GF-D8 (cell line): ENCODE data around the gene ZP4.
"Not testable (repeated sequence)": the region's sequence is repeated elsewhere in the genome, so short reads cannot be mapped to it uniquely, and the experiment has no call there.

Experiments used
- DNase-seq: peaks from one replicate; lab custom pipeline; 2025; lab: John Stamatoyannopoulos, UW

Gene ZP4

DNA sequence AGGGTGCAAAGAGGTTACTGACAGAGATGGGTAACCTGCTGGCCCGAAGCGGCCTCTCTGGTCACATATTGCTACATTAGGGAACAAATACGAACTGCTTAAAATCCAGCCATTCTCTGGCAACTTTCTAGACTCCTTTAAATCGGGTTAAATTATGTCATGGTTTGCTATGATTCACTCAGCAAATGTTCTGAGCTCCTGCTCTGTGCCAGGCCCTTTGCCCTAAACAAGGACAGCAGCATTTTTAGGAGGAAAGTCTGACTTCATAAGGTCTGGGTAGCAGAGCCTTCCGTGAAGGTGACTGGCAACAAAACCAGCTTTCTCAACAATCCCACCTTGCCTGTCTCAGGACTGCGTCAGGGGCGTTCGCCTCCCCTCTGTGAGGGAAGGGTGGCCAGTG, 15.4 kb downstream of the ZP4 start:
- no peak for DNase-seq

GRCh38 chr1:237873487-237874211, 17.1 kb downstream of the ZP4 start:
- DNase-seq = no peak

DNA sequence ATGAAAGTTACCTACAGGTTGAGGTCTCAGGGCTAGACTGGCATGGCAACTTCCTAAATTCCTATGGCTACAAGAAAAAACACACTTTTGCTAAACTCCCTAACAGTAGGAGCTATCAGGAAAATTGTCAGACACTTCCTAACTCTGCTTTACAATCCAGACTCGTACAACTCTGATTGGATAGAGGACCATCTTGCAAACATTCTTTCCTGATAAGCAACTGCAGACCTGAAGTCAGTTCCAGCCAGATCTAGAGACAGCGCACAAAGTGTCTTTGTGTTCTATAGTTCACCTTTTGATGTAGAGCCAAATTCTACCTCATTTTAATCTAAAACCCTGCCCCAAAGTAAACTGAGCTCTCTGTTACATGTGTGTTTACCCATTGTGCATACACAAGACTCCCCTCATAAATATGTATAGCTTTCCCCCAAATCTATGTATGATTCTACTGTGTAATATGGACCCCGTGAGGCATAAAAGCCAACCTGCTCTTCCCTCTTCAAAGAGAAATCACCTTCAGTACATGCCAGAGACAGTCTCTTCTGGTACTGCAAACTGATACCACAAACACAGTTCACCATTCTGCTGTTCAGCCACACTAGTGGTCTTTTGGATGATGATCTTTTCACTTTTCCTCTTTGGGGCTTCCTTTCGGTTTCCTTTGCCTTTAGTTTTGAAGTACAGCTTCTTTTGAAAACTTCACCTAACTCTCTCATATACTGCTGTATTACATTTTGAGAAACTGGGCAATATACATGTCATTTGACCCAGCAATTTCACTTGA, 21.7 kb downstream of the ZP4 start:
- no peak for DNase-seq

DNA sequence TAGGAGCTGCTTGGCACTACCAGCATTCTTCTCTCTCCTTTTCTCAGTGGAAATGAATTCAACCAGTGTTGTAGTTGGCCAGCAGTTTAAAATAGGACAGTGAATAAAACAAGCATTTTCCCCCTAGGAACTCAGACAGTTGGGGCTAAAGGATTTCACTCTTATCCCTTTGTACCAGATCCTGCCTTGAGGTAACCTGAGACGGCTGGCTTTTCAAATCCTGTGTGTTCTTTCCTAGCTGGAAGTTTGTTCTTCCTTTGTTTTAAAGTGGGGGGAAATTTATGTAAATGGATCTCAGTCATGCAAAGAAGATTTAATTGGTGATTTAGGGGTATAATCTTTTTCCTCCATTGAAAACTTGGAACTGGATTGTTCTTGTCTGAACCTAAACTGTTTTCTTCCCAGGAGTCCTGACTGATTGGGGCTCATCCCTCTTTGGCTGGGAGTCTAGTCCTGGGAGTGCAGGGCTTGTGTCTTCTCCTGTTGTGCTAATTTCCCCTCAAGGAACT, 23.3 kb downstream of the ZP4 start:
- no peak for DNase-seq

DNA sequence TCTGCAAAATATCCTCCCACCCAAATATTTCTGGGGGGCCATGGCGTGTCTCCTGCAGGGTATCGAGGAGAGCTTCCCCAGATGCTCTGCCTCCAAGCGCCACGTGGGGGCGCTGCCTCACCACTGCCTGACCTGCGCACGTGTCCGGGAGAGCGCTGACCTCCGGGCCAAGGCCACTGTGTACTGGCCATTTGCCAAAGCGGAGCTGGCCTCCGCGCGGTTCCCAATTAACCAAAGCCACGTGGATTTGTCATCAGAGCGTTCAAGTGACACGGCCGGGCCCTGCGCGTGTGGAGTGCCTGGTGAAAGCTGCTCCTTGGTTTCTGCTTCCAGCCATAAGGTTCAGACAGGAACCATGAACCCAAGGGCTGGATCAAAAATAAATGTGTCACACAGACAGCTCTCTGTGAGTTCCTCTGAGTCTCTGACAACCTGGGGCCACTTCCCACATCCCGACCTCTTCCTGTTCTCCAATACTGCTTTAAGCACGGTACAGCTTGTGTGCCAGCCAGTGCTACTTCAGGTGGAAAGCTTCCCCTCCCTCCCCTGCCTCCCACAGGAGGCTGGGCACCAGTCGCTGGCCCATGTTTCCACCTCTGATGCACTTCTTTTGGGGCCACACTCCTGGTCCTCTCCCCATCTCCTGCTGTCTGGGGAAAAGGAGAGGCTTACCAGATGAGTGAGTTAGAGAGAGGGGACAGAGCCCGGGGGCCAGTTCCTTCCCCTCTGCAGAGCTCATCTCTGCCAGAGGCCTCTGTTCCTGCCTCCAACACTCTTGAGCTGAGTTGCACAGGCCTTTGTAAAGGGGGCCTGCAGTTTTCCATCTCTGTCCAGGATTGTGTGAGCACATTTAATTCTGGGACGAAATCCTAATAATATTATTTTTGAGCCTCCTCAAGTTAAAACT, 26.1 kb downstream of the ZP4 start:
- DNase-seq = no peak

- DNase-seq = no peak
Observed at GRCh38 chr1:237863234-237863633, 27.5 kb downstream of the ZP4 start.

- no peak for DNase-seq
Observed at GRCh38 chr1:237861944-237862343, 28.8 kb downstream of the ZP4 start.

- no peak for DNase-seq
Observed at GRCh38 chr1:237858992-237859391, 31.7 kb downstream of the ZP4 start.

DNA sequence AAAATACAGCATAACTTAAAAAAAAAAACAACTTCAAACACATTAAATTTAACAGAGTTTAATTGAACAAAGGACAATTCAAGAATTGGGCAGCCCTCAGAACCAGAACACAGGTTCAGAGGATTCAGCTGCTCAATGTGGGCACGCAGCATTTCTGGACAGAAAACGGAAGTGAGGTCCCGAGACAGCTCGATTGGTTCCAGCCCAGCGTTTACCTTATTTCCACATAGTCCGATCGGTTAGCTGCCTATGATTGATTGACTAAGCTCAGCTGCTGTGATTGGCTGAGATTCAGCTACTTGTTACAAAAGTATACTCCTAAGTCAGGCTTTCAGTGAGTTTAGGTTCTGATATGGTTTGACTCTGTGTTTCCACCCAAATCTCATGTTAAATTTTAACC, 33.3 kb downstream of the ZP4 start:
- DNase-seq = no peak

GRCh38 chr1:237852342-237852741, 38.4 kb downstream of the ZP4 start:
- DNase-seq = no peak

GRCh38 chr1:237851210-237851845, 39.4 kb downstream of the ZP4 start:
- DNase-seq = no peak

DNA sequence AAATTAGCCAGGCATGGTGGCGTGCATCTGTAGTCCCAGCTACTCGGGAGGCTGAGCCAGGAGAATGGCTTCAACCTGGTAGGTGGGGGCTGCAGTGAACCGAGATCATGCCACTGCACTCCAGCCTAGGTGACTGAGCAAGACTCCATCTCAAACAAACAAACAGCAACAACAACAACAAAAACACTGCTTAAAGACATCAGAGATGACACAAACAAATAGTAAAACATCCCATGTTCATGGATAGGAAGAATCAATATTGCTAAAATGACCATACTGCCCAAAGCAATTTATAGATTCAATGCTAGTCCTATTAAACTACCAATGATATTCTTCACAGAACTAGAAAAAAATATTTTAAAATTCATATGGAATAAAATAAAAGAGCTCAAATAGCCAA, 47.2 kb downstream of the ZP4 start:
- not testable (repeated sequence) for DNase-seq

DNA sequence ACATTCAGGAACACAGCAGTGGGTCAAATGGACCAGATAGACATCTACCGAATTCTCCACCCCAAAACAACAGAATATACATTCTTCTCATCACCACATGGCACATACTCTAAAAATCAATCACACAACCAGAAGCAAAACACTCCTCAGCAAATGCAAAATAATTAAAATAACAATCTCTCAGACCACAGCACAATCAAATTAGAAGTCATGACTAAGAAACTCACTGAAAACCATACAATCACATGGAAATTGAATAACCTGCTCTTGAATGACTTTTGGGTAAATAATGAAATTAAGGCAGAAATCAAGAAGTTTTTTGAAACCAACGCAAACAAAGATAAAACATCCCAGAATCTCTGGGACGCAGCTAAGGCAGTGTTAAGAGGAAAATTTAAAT, 49.2 kb downstream of the ZP4 start:
- DNase-seq = no peak

- no peak for DNase-seq
Observed at GRCh38 chr1:237838904-237839534, 51.7 kb downstream of the ZP4 start.

DNA sequence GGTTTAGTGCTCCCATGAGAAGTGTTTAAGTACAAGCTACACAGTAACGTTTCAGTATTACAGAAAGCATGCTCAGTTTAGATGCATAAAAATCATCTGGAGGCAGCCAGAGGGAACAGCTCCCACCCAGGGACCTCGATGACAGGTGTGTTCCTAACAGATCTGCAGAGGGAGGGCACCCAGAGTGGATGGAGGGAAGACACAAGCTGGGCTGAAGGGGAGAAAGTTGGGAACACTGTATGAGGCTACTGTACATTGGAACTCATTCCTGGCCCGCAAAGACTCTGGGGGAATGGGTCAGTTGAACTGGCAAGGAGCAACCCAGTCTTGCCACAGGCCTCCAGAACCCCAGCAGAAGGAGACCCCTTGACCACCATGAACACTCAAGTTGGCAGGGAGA, 52.4 kb downstream of the ZP4 start:
- no peak for DNase-seq

- DNase-seq = no peak
Observed at GRCh38 chr1:237834461-237834860, 56.3 kb downstream of the ZP4 start.

DNA sequence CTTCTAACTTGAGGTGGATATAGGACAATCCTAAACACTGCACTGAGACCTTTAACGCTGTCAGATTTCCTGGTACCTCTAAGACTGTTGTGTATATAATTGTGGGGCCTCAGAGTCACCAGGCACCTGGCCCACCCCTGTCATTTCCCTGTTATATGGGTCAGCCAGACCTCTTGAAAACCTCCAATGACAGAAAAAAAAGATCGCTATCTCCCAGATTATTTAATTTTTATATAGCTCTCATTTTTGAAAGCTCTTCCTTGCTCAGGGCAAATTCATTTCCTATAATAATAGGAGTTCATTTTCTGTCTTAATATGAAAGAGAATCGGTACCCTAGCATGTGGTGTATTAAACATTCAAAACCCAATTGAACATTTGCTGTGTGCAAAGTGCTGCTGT, 56.7 kb downstream of the ZP4 start:
- DNase-seq = no peak

DNA sequence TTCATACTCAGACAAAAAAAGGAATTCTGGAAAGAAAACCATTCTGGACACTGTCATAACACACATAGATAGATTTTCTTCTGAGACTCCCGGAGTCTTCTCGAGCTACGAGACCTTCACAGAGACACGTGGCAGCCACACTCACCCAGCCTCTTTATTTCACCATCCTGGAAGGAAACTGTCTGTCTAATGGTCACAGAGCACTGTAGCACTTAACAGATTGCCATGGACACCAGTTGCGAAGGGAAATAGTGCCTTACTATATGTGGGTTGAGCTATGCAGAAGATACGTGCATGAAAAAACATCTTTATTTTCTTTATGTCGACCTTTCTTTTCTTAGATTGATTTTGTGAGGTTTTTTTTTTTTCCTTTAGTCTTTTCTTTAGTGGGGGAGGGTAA, 57.9 kb downstream of the ZP4 start:
- no peak for DNase-seq
